KMS-11 (cell line): ENCODE measurements around the gene SPNS1.

Source experiments
- H2AFZ ChIP-seq: fragments of 200-600 bp; sonication (generic); 2 replicates; pipeline ENCODE4 v1.6.1; 2016; ENCODE audit warnings: antibody characterized with exemption, mixed run types, low read depth
- H3K27ac ChIP-seq: fragments of 200-600 bp; sonication (generic); 2 replicates; pipeline ENCODE4 v1.6.1; 2016; ENCODE audit warnings: mild to moderate bottlenecking, mixed run types
- H3K27me3 ChIP-seq: fragments of 200-600 bp; sonication (generic); 2 replicates; pipeline ENCODE4 v1.6.1; 2017; ENCODE audit warnings: mild to moderate bottlenecking, low read depth, mixed run types, moderate library complexity; ENCODE audit not compliant: insufficient read depth
- H3K36me3 ChIP-seq: fragments of 200-600 bp; sonication (generic); 2 replicates; pipeline ENCODE4 v1.6.1; 2017; ENCODE audit warnings: mild to moderate bottlenecking, mixed run types; ENCODE audit not compliant: insufficient read depth
- H3K4me1 ChIP-seq: fragments of 200-600 bp; sonication (generic); 2 replicates; pipeline ENCODE4 v1.6.1; 2016; ENCODE audit warnings: mild to moderate bottlenecking, low read depth, mixed run types; ENCODE audit not compliant: poor library complexity, severe bottlenecking
- H3K4me2 ChIP-seq: fragments of 200-600 bp; sonication (generic); 2 replicates; pipeline ENCODE4 v1.7.0; 2016; ENCODE audit warnings: mild to moderate bottlenecking, mixed run types
- H3K4me3 ChIP-seq: fragments of 200-600 bp; sonication (generic); IDR thresholded peaks from 2 replicates; pipeline ENCODE4 v1.6.1; 2017; ENCODE audit warnings: low read depth, low read length, mixed read lengths; ENCODE audit not compliant: insufficient read depth
- H3K79me2 ChIP-seq: fragments of 200-600 bp; sonication (generic); 2 replicates; pipeline ENCODE4 v1.6.1; 2016; ENCODE audit warnings: low read depth, mixed run types; ENCODE audit not compliant: insufficient read depth
- H3K9ac ChIP-seq: fragments of 200-600 bp; sonication (generic); 2 replicates; pipeline ENCODE4 v1.6.1; 2016; ENCODE audit warnings: mild to moderate bottlenecking, mixed run types
- H4K20me1 ChIP-seq: fragments of 200-600 bp; sonication (generic); 2 replicates; pipeline ENCODE4 v1.6.1; 2016; ENCODE audit warnings: mild to moderate bottlenecking, mixed run types; ENCODE audit not compliant: insufficient read depth
- TF ChIP-seq, protein P1 (sequence below): fragments of 200-600 bp; sonication (generic); conservative IDR thresholded peaks from 2 replicates; pipeline ENCODE4 v1.6.1; 2017; ENCODE audit warnings: low read depth, mild to moderate bottlenecking, antibody characterized with exemption, low read length, moderate library complexity, mixed read lengths

The SPNS1 gene

DNA sequence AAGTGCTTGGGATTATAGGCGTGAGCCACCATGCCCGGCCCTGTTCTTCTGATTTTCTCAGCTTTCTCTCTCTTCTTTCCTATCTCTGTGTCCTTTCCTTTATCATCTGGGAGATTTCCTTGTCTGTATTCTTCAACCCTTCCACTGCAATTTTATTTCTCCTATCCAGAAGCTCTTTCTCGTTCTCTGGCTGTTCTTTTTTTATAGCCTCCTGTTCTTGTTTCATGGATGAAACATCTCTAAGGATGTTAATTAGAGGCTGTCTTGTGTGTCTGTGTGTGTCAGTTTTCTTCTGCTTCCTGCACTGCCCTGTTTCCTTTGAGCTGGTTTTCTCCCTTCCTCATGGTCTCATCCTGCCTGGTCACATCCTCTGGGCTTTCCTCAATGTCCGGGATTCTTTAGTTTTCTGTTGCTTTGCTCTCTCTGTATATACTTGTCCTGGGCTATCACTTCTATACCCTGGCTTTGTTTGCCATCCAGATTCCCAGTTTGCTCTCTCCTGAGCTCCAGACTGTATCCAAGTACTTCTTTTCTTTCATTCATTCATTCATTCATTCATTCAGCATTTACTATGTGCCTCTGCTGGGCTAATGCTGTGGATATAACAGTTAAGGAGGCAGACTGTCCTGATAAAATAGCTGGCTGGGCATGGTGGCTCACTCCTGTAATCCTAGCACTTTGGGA lies 12.7 kb downstream of the SPNS1 start:
- Histone ChIP-seq H3K4me1 (peaks cover 20% of the 10 kb centered on the region), H3K9ac (no peak overlapping the region), H2AFZ (no peak overlapping the region), H3K27me3 (no peaks in the 10 kb centered on the region), H3K27ac (no peak overlapping the region), H3K4me2 (no peak overlapping the region), H3K79me2 (no peaks in the 10 kb centered on the region; the same call in 1 of the 2 replicates), H3K36me3 (no peaks in the 10 kb centered on the region), H4K20me1 (no peaks in the 10 kb centered on the region), H3K4me3 (no peak overlapping the region)
- TF ChIP-seq, protein P1, sequence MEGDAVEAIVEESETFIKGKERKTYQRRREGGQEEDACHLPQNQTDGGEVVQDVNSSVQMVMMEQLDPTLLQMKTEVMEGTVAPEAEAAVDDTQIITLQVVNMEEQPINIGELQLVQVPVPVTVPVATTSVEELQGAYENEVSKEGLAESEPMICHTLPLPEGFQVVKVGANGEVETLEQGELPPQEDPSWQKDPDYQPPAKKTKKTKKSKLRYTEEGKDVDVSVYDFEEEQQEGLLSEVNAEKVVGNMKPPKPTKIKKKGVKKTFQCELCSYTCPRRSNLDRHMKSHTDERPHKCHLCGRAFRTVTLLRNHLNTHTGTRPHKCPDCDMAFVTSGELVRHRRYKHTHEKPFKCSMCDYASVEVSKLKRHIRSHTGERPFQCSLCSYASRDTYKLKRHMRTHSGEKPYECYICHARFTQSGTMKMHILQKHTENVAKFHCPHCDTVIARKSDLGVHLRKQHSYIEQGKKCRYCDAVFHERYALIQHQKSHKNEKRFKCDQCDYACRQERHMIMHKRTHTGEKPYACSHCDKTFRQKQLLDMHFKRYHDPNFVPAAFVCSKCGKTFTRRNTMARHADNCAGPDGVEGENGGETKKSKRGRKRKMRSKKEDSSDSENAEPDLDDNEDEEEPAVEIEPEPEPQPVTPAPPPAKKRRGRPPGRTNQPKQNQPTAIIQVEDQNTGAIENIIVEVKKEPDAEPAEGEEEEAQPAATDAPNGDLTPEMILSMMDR: no peak

DNA sequence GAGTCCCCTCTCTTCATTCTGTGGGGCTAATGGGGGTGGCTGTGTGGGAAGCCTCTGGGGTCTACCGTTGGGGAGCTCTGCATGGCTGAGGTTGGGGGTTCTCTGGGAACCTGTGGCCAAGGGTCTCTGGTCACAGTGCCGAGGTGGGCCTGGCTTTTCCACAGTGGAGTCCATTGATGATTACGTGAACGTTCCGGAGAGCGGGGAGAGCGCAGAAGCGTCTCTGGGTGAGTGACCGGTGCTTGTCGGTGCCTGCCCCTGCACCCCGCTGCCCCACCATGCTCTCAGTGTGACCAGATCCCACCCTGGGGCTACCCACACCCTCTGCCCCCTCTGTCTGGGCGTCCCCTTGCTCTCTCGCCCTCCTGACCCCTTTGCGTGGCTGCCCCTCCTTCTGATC lies 14.8 kb downstream of the SPNS1 start:
- H3K27me3 ChIP-seq: no peaks in the 10 kb centered on the region
- no peak overlapping the region for H3K27ac ChIP-seq
- H3K4me1 ChIP-seq: peaks cover 12% of the 10 kb centered on the region
- no peaks in the 10 kb centered on the region for H4K20me1 ChIP-seq
- TF ChIP-seq, protein P1: no peak
- no peak overlapping the region for H3K4me2 ChIP-seq
- no peak overlapping the region for H3K9ac ChIP-seq
- no peak overlapping the region for H2AFZ ChIP-seq
- H3K4me3 ChIP-seq: no peak overlapping the region
- H3K36me3 ChIP-seq: no peaks in the 10 kb centered on the region
- H3K79me2 ChIP-seq: no peaks in the 10 kb centered on the region; the same call in 1 of the 2 replicates

DNA sequence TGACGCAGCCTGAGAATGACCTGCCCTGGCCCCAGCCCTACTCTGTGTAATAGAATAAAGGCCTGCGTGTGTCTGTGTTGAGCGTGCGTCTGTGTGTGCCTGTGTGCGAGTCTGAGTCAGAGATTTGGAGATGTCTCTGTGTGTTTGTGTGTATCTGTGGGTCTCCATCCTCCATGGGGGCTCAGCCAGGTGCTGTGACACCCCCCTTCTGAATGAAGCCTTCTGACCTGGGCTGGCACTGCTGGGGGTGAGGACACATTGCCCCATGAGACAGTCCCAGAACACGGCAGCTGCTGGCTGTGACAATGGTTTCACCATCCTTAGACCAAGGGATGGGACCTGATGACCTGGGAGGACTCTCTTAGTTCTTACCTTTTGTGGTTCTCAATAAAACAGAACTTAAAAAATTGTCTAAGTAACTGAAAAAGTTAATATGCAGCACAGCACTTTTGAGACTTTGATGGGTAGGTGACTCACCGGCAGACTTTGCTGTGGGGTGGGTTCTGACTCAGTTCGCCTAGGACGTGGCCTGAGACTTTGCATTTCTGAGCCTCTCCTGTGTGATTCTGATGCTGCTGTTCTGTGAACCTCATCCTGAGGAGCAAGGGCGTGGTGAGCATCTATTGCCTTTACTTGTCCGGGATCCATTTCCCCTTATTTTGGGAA lies 15.9 kb downstream of the SPNS1 start:
- Histone ChIP-seq H3K27ac (no peak overlapping the region), H4K20me1 (no peaks in the 10 kb centered on the region), H3K79me2 (no peaks in the 10 kb centered on the region; the same call in 1 of the 2 replicates), H3K4me2 (no peak overlapping the region), H3K4me1 (peaks cover 4% of the 10 kb centered on the region), H3K9ac (no peak overlapping the region), H2AFZ (no peak overlapping the region), H3K27me3 (no peaks in the 10 kb centered on the region), H3K36me3 (no peaks in the 10 kb centered on the region), H3K4me3 (no peak overlapping the region)
- TF ChIP-seq, protein P1: no peak

DNA sequence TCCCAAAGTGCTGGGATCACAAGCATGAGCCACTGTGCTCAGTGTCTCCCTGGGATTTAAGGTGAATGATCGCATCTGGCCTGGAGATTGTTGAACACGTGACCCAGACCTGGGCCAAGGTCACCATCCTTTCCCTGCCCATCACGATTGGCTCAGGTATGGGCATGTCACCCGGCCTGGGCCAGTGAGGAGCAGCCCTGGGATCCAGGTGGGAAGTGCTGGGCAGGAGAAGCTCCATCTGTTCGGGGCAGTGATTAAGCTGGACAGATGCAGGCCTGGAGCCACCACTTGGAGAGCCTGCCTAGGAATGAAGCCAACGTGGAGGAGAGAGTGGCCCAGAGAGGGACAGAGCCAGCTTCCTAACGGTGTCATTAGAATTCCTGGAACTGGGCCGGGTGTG lies 17.1 kb downstream of the SPNS1 start:
- Histone ChIP-seq H3K36me3 (no peaks in the 10 kb centered on the region), H2AFZ (no peak overlapping the region), H3K4me1 (no peaks in the 10 kb centered on the region), H3K9ac (no peak overlapping the region), H3K27me3 (no peaks in the 10 kb centered on the region), H3K27ac (no peak overlapping the region), H3K79me2 (no peaks in the 10 kb centered on the region), H3K4me3 (no peak overlapping the region), H4K20me1 (no peaks in the 10 kb centered on the region), H3K4me2 (no peak overlapping the region)
- TF ChIP-seq, protein P1: no peak
